B cell (primary cell): ENCODE results near the gene UMAD1. TPM values are rescaled to one million over a fixed set of nuclear protein-coding genes. Genes with fewer than 3 reads are reported as not detected.

Source experiments
- ATAC-seq: fragments of 200-7000 bp; cut with Tn5 transposase; one replicate; pipeline ENCODE4 v1.10.0; 2021; ENCODE audit warnings: low read depth, mild to moderate bottlenecking, moderate number of reproducible peaks, moderate library complexity
- CTCF ChIA-PET: fragments of 350-600 bp; sonication (Branson Sonifier 250); formaldehyde crosslinking; loops from one replicate; lab custom pipeline; 2021; ENCODE audit warnings: antibody characterized with exemption, inconsistent platforms; lab: Charles Lee
- POLR2A ChIA-PET: fragments of 350-600 bp; sonication (Branson Sonifier 250); formaldehyde crosslinking; loops from one replicate; lab custom pipeline; 2021; ENCODE audit warnings: antibody characterized with exemption; lab: Charles Lee
- DNase-seq: peaks from one replicate; pipeline ENCODE4 v3.0.0; 2013
- H2AFZ ChIP-seq: 2 replicates; pipeline ENCODE4 v1.6.1; 2012; ENCODE audit warnings: mild to moderate bottlenecking, low read depth, low read length; ENCODE audit not compliant: insufficient read depth, poor library complexity, severe bottlenecking
- H3K27ac ChIP-seq, 2 donors: 1 replicate in 1 of 2; 2 replicates in 1 of 2; pipeline ENCODE4 v1.5.1; 2012 to 2013; ENCODE audit warnings: low read length in 2 of 2, mild to moderate bottlenecking in 2 of 2, moderate library complexity in 1 of 2
- H3K27me3 ChIP-seq, 4 experiments: fragments of 200-600 bp in 1 of 4; sonication (generic) in 1 of 4; replicated peaks in 1 of 4; 1 replicate in 2 of 4; 2 replicates in 2 of 4; pipeline versions ENCODE4 v1.6.1 to v1.7.0; 2013 to 2016; ENCODE audit warnings: low read length in 3 of 4, mild to moderate bottlenecking in 2 of 4, mixed read lengths in 1 of 4, moderate library complexity in 1 of 4; ENCODE audit not compliant: insufficient read depth in 4 of 4, control insufficient read depth in 3 of 4; ENCODE audit errors: control extremely low read depth in 1 of 4
- H3K36me3 ChIP-seq, 2 experiments: replicated peaks in 1 of 2; 1 replicate in 1 of 2; 2 replicates in 1 of 2; pipeline versions ENCODE4 v1.6.1 to v1.7.1; 2013; ENCODE audit warnings: low read length in 1 of 2; ENCODE audit not compliant: insufficient read depth in 2 of 2, control insufficient read depth in 1 of 2; ENCODE audit errors: control extremely low read depth in 1 of 2, extremely low read depth in 1 of 2
- H3K4me1 ChIP-seq, 2 donors: fragments of 200-600 bp in 1 of 2; sonication (generic) in 1 of 2; 1 replicate in 1 of 2; 2 replicates in 1 of 2; pipeline versions ENCODE4 v1.5.1 to v1.6.1; 2013 to 2017; ENCODE audit warnings: low read length in 2 of 2; ENCODE audit not compliant: control insufficient read depth in 2 of 2, insufficient read depth in 2 of 2
- H3K4me2 ChIP-seq: replicated peaks from 2 replicates; pipeline ENCODE3; 2012; ENCODE audit warnings: mild to moderate bottlenecking, low read depth, low read length; ENCODE audit not compliant: poor library complexity, severe bottlenecking
- H3K4me3 ChIP-seq, 5 experiments: fragments of 200-600 bp in 1 of 5; sonication (generic) in 1 of 5; 1 replicate in 3 of 5; 2 replicates in 2 of 5; pipeline versions ENCODE4 v1.5.1 to v1.7.0; 2011 to 2016; ENCODE audit warnings: low read length in 4 of 5, mild to moderate bottlenecking in 4 of 5, low read depth in 2 of 5, control low read depth in 1 of 5, moderate library complexity in 1 of 5; ENCODE audit not compliant: insufficient read depth in 1 of 5; ENCODE audit errors: control extremely low read depth in 1 of 5, extremely low read depth in 1 of 5
- H3K79me2 ChIP-seq: fragments of 200-600 bp; sonication (generic); one replicate; pipeline ENCODE4 v1.6.0; 2016; ENCODE audit warnings: low read length; ENCODE audit not compliant: control insufficient read depth, insufficient read depth
- H3K9ac ChIP-seq: fragments of 200-600 bp; sonication (generic); 2 replicates; pipeline ENCODE4 v1.6.1; 2017; ENCODE audit warnings: mild to moderate bottlenecking, low read length, moderate library complexity
- H3K9me3 ChIP-seq, 3 donors: one replicate each; pipeline versions ENCODE4 v1.6.1 to v1.7.1; 2013; ENCODE audit warnings: low read length in 2 of 3; ENCODE audit not compliant: control insufficient read depth in 2 of 3, insufficient read depth in 1 of 3; ENCODE audit errors: control extremely low read depth in 1 of 3
- H4K20me1 ChIP-seq: 2 replicates; pipeline ENCODE4 v1.6.0; 2012; ENCODE audit warnings: mild to moderate bottlenecking, low read length; ENCODE audit not compliant: insufficient read depth, control insufficient read depth, poor library complexity, severe bottlenecking
- H3K27ac Mint-ChIP-seq: one replicate; pipeline ENCODE4 v1.8.0; 2021; ENCODE audit warnings: mixed read lengths
- H3K27me3 Mint-ChIP-seq: one replicate; pipeline ENCODE4 v1.8.0; 2021; ENCODE audit warnings: mixed read lengths
- H3K4me1 Mint-ChIP-seq: one replicate; pipeline ENCODE4 v1.8.0; 2021; ENCODE audit warnings: mixed read lengths
- H3K4me3 Mint-ChIP-seq: one replicate; pipeline ENCODE4 v1.8.0; 2021; ENCODE audit warnings: mixed read lengths
- H3K9me3 Mint-ChIP-seq: one replicate; pipeline ENCODE4 v1.8.0; 2022; ENCODE audit warnings: mixed read lengths; ENCODE audit not compliant: insufficient read depth
- CTCF ChIP-seq: fragments of 200-600 bp; IDR thresholded peaks from one replicate; pipeline ENCODE4 v1.8.0; 2022; ENCODE audit warnings: antibody characterized with exemption, mild to moderate bottlenecking
- EZH2 ChIP-seq: IDR thresholded peaks from 2 replicates; pipeline ENCODE4 v1.6.1; 2012; ENCODE audit warnings: borderline replicate concordance, low read depth, mild to moderate bottlenecking, moderate library complexity, low read length; ENCODE audit not compliant: insufficient read depth, poor library complexity, severe bottlenecking
- WGBS: methylation state at CpG from one replicate; pipeline ENCODE4 v1.1.5; 2013; ENCODE audit warnings: missing lambda C conversion rate; ENCODE audit not compliant: insufficient coverage; 5-methylcytosine and 5-hydroxymethylcytosine counted together
- intact Hi-C: fragments of 100-400 bp; cut with micrococcal nuclease; formaldehyde crosslinking; loops from one replicate; pipeline ENCODE4 v1.10.0; 2022
- polyA plus RNA-seq: library from polyadenylated mRNA; depleted of rRNA; stranded (reverse); fragments of >200 nt; gene quantifications from 2 replicates; pipeline ENCODE4 v1.2.3, GENCODE V29; 2012
- total RNA-seq, 2 donors: library from RNA; stranded (reverse); fragments of 120-200 nt in 1 of 2; gene quantifications; 1 replicate in 1 of 2; 2 replicates in 1 of 2; pipeline versions ENCODE4 v1.2.3 to v1.2.4, GENCODE V29; 2013 to 2022

The UMAD1 gene
- total and polyA plus RNA-seq, 2 donors (not counting 1 experiment from before 2014, with no cell fraction given), result 11.6 to 25.9 TPM

GRCh38 chr7:7851381-7851780 is 210.8 kb downstream of the UMAD1 start:
- Histone ChIP-seq H3K4me1 (peaks cover 7 to 27% of the 10 kb centered on the region in 2 donors), H3K27me3 (no peaks in the 10 kb centered on the region), H4K20me1 (no peaks in the 10 kb centered on the region), H3K79me2 (peaks cover 10% of the 10 kb centered on the region), H3K9ac (no peak overlapping the region), H3K9me3 (peaks cover 1 to 24% (median 20%) of the 10 kb centered on the region in 3 donors), H3K27ac (no peak overlapping the region), H3K4me2 (no peak overlapping the region), H3K4me3 (no peak overlapping the region), H2AFZ (no peak overlapping the region), H3K36me3 (peaks cover 0 to 3% of the 10 kb centered on the region in 2 experiments)
- TF ChIP-seq CTCF (no peak), EZH2 (no peak)
- ChIA-PET CTCF (no interaction called here), POLR2A (no interaction called here)
- ATAC-seq, result no peak
- peaks cover 9% of the 10 kb centered on the region for H3K9me3 Mint-ChIP-seq
- peaks cover 34% of the 10 kb centered on the region for H3K4me1 Mint-ChIP-seq
- DNase-seq, result no peak
- no peaks in the 10 kb centered on the region for H3K27me3 Mint-ChIP-seq
- no peak overlapping the region for H3K27ac Mint-ChIP-seq
- intact Hi-C loops, result no loop called here
- H3K4me3 Mint-ChIP-seq, result no peak overlapping the region
- no CpG with 5 or more reads among the region's 1 CpG for WGBS

- ChIA-PET POLR2A (no interaction called here), CTCF (no interaction called here)
- H3K9me3 ChIP-seq, result peaks cover 1 to 24% (median 20%) of the 10 kb centered on the region in 3 donors
- Mint-ChIP-seq H3K27me3 (no peaks in the 10 kb centered on the region), H3K27ac (no peak overlapping the region), H3K4me3 (no peak overlapping the region), H3K9me3 (peaks cover 9% of the 10 kb centered on the region), H3K4me1 (peaks cover 39% of the 10 kb centered on the region)
- TF ChIP-seq CTCF, result no peak
- no peak for TF ChIP-seq EZH2
- H3K4me3 ChIP-seq, result no peak overlapping the region
- H3K4me2 ChIP-seq, result no peak overlapping the region
- H2AFZ ChIP-seq, result no peak overlapping the region
- ATAC-seq (no peak), DNase-seq (no peak)
- H4K20me1 ChIP-seq, result no peaks in the 10 kb centered on the region
- H3K27me3 ChIP-seq, result no peaks in the 10 kb centered on the region
- no peak overlapping the region for H3K27ac ChIP-seq
- peaks cover 11 to 33% of the 10 kb centered on the region in 2 donors for H3K4me1 ChIP-seq
- peaks cover 10% of the 10 kb centered on the region for H3K79me2 ChIP-seq
- intact Hi-C loops, result no loop called here
- H3K36me3 ChIP-seq, result peaks cover 0 to 3% of the 10 kb centered on the region in 2 experiments
- WGBS, result 79% methylated on average over 1 of the region's 3 CpGs
- H3K9ac ChIP-seq, result no peak overlapping the region
These were observed 211.4 kb downstream of the UMAD1 start for GRCh38 chr7:7851991-7852390.
